Measurements from ENCODE around the gene TMTC4.
"Not testable (repeated sequence)": the region's sequence is repeated elsewhere in the genome, so short reads cannot be mapped to it uniquely, and the experiment has no call there.

The TMTC4 gene, protein sequence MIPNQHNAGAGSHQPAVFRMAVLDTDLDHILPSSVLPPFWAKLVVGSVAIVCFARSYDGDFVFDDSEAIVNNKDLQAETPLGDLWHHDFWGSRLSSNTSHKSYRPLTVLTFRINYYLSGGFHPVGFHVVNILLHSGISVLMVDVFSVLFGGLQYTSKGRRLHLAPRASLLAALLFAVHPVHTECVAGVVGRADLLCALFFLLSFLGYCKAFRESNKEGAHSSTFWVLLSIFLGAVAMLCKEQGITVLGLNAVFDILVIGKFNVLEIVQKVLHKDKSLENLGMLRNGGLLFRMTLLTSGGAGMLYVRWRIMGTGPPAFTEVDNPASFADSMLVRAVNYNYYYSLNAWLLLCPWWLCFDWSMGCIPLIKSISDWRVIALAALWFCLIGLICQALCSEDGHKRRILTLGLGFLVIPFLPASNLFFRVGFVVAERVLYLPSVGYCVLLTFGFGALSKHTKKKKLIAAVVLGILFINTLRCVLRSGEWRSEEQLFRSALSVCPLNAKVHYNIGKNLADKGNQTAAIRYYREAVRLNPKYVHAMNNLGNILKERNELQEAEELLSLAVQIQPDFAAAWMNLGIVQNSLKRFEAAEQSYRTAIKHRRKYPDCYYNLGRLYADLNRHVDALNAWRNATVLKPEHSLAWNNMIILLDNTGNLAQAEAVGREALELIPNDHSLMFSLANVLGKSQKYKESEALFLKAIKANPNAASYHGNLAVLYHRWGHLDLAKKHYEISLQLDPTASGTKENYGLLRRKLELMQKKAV

DNA sequence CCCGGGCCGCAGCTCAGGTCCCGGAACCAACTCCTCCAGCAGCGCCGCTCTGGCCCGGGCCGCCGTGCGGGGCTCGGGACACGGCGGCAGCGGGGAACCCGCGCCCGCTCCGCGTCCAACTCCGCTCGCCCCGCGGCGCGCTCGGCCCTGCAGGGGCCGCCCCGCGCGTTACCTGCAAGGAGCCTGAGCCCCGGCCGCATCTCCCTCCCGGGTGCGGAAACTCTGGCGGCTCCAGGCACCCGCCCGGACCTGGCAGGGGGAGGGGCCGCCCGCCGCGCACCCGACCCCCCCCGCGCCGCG lies at the start of gene TMTC4:
TSS of gene TMTC4 (minus strand) at position 224 of the 300 bp plus-strand sequence. CDS start 4,433 bp downstream, outside the sequence.
- in situ Hi-C loops (cut with MboI; ENCODE audit: low sequenced_read_pairs): no loop called here

DNA sequence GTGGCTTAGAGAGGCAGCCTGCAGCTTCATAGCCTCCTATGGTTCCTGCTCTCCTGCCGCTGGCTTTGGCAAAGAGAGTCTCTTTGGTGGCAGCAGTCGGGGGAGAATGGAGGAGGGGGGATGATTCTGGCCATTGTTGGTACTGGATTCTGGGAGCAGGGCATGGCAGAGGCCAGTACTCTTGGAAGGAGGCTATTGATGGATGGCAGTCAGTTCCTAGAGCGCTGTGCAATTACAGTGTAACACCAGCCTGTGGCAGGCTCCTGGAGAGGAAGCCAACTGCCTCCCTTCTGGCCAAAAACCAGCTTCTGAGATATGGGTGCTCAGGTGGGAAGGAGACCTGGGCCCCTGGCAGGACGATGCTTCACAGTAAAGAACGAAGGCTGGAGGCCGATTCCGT lies 47.9 kb upstream of the TMTC4 start:
- in situ Hi-C loops (cut with MboI; ENCODE audit: low sequenced_read_pairs): loop anchor here (25.0 kb wide), 1 partner anchor 110 kb away; no protein-coding TSS in a partner anchor

DNA sequence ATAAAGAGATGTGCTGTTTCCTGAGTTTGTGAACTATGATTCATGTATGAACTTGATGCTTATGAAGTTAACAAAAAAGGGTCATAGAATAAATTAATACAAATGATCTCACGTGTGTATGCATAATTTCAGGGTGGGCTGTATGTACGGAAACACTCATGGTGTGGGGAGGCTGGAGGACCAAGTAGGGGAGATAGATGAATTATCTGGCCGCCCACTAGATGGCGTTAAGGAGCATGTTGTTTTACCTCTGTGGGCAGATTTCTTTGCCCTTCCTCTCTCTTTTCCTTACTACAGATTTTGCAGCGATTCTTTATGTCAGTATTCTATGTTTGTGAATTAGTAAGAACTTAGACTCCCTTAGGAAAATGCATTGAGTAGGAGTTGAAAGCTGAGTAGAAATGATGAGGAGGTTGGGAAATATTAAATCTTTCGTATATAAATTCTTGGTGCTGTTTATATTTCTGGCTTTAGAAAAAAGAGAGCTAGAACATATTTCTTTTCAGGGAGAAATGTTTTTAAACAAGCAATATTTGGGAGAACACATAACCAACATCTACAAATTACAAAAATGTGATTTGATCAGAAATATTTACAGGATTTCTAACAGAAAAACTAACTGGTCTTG lies 47.4 kb upstream of the TMTC4 start:
- in situ Hi-C loops (cut with MboI; ENCODE audit: low sequenced_read_pairs): loop anchor here (25.0 kb wide), 1 partner anchor 110 kb away; no protein-coding TSS in a partner anchor

DNA sequence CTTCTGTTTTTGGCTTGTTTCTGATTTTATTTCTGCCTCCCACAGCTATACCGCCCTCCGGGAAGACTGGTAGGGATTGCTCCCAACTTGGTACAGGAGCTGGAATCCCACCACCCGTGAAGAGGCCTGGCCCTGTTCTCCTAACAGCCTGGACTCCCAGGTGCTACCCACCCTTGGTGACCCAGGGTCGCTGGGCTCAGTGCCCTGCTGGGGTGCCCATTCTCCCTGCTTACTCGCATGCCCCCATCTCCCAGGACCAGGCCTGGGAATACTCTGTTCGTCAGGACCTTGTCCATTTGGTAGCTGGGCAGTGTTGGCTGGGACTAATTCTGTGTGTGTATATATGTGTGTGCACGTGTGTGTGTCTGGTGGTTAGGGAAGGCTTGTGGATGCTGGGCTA lies 41.0 kb upstream of the TMTC4 start:
- in situ Hi-C loops (cut with MboI; ENCODE audit: low sequenced_read_pairs): loop anchor here (25.0 kb wide), 1 partner anchor 103 kb away; no protein-coding TSS in a partner anchor

DNA sequence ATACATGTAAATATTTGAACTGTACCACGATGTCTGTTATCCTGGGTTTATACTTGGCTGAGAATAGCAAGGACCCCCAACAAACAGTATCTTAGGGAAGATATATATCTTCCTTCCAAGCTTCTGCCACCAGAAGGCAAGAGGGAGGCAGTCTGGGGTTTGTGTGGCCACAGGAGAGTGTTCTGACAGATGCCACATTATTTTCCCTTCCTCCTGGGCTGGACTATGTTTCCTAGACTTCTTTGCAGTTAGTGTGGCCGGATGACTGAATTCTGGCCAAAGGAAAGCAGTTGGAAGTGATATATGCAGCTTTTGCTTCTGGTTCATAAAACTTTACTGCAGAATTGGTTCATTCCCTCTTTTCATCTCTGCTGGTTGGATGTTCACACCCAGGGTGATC lies 39.9 kb upstream of the TMTC4 start:
- in situ Hi-C loops (cut with MboI; ENCODE audit: low sequenced_read_pairs): loop anchor here (25.0 kb wide), 1 partner anchor 102 kb away; no protein-coding TSS in a partner anchor

DNA sequence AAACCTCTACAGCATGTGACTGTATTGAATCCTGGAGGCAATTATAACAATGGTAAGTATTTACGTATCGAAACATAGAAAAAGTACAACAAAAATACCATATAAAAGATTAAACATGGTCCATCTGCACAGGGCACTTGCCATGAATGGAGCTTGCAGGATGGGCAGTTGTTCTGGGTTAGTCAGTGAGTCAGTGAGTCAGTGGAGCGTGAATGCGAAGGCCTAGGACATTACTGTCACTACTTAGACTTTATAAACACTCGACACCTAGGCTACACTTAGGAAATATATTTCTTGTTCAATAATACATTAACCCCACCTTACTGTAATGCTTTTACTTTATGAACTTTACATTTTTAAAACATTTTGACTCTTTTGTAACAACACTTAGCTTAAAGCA lies 35.6 kb upstream of the TMTC4 start:
- in situ Hi-C loops (cut with MboI; ENCODE audit: low sequenced_read_pairs): loop anchor here (25.0 kb wide), 1 partner anchor 98 kb away; no protein-coding TSS in a partner anchor

DNA sequence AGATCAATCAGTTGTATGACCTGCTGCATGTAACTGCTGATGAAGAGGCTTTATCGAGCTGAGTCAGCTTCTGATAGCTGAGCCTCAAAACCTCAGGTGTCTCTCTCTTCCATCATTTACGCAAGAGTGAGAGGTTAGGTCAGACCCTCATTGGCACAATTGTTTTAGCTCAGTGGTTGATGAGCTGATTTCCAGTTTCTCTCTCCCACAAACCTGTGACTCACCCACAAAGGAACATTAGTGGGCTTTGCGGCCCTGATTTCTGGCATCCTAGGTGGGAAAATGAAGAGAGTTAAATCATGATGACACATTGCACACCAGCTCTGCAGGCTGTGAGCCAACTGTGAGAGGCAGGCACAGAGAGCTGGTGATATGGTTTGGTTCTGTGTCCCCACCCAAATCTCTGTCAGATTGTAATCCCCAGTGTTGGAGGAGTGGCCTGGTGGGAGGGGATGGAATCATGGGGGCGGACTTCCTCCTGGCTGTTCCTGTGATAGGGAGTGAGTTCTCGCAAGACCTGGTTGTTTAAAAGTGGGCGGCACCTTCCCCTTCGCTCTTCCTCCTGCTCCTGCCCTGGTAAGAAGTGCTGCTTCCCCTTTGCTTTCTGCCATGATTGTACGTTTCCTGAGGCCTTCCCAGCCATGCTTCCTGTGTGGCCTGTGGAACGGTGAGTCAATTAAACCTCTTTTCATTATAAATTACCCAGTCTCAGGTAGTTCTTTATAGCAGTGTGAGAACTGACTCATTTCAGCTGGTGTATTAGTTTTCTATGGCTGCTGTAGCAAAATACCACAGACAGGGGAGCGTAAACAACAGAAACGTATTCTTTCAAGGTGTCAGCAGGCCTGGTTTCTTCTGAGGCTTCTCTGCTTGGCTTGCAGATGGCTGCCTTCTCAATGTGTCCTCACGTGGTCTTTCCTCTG lies 33.5 kb upstream of the TMTC4 start:
- in situ Hi-C loops (cut with MboI; ENCODE audit: low sequenced_read_pairs): loop anchor here (25.0 kb wide), 1 partner anchor 96 kb away; no protein-coding TSS in a partner anchor

DNA sequence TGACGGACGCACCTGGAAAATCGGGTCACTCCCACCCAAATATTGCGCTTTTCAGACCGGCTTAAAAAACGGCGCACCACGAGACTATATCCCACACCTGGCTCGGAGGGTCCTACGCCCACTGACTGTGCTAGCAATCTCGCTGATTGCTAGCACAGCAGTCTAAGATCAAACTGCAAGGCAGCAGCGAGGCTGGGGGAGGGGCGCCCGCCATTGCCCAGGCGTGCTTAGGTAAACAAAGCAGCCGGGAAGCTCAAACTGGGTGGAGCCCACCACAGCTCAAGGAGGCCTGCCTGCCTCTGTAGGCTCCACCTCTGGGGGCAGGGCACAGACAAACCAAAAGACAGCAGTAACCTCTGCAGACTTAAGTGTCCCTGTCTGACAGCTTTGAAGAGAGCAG lies 23.7 kb upstream of the TMTC4 start:
- in situ Hi-C loops (cut with MboI; ENCODE audit: low sequenced_read_pairs): not testable (repeated sequence)

DNA sequence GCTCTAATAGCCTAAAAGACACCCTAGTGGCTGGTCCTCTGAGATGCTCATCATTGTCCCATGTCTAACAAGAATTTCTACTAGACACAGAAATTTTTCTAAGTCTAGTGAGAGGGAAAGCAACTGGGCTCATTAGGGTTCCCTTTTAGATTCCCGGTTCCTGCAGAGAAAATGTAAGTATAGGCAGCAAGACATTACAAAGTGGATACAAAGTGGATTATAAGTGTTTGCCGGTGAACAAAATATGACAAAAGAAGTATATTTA lies 20.8 kb upstream of the TMTC4 start:
- in situ Hi-C loops (cut with MboI; ENCODE audit: low sequenced_read_pairs): no loop called here

DNA sequence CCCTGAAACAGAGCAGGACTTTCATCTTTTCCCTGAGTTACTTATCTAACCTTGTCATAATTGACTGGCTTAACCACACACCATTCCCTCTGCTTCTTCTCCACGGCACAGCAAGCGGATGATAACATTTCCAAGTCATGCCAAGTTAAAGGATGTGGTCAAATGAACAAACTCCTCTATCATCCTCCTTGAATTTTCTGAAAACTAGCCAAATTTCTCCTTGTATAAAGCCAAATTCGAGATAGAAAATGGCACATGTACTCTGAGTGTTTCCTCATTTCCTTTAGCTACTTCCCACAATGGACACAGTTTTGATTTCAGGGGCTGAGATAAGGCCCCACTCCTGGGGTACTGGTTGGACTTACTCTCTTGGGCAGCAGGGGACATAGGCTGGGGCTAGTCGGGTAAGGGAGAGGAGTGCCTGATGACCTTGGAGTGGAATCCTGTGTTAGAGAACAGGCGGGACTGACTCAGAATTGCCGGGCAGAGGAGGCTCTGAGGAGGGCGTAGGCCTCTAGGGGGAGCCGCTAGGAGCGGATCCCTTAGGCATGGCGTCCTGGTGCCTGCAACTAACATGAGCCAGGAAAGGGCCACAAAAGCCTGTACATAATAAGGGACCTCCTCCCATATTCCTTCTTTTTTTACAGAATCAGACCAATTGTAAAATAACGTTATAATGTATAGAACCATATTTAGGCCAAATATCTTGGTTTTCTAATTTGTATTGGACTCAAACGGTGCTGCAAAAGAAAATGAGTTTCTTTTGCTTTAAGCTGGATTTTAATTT lies 20.3 kb upstream of the TMTC4 start:
- in situ Hi-C loops (cut with MboI; ENCODE audit: low sequenced_read_pairs): no loop called here

DNA sequence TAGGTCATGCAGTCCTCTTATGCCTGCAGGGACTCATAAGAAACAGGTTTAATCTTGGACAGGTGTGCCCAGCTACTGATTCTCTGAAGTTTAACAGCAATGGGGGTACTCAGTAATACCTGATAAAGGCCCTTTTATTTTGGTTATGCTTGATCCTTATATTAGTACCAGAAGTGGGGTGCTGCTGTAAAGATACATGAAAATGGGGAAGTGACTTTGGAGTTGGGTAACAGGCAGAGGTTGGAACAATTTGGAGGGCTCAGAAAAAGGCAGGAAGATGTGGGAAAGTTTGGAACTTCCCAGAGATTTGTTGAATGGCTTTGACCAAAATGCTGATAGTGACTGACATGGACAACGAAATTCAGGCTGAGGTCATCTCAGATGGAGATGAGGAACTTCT lies 14.6 kb upstream of the TMTC4 start:
- in situ Hi-C loops (cut with MboI; ENCODE audit: low sequenced_read_pairs): no loop called here

DNA sequence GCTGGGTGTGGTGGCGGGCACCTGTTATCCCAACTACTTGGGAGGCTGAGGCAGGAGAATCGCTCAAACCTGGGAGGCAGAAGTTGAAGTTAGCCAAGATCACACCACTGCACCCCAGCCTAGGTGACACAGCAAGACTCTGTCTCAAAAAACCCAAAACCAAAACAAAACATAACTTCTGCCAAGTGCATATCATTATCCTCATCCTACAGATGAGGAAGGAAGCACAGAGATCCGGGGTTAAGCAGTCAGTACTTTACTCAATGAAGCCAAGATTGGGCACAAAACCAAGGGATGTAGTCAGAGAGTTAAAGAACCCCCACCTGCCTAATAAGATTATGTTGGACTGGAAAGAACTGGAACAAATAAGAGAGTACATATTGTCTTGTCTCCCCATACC lies 5.5 kb upstream of the TMTC4 start:
- in situ Hi-C loops (cut with MboI; ENCODE audit: low sequenced_read_pairs): no loop called here

DNA sequence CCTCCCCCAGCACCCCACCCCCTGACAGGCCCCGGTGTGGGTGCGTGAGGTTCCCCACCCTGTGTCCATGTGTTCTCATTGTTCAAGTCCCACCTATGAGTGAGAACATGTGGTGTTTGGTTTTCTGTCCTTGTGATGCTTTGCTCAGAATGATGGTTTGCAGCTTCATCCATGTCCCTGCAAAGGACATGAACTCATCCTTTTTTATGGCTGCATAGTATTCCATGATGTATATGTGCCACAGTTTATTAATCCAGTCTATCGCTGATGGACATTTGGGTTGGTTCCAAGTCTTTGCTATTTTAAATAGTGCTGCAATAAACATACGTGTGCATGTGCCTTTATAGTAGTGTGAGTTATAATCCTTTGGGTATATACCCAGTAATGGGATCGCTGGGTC lies 2.5 kb upstream of the TMTC4 start:
- in situ Hi-C loops (cut with MboI; ENCODE audit: low sequenced_read_pairs): not testable (repeated sequence)

DNA sequence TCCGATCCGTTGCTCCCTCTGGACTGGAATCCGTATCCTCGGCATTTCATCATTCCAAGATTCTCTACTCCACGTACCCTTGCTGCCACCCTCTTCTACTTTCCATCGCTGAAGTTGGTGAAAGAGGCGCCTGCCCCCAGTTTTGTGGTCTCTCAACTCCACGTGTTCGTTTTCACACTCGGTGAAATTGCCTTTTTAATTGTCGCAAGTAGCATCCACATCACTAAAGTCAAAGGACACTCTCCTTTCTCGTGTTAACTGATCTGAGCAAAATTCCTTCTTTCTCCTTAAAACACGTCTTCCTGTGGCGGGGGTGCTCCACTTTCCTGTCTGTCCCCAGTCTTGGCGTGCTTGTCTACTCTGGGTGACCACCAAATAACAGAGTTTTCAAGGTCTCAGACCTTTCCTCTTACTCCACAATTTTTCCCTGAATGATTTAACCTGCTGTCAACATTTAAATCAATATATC lies 1.1 kb upstream of the TMTC4 start:
- in situ Hi-C loops (cut with MboI; ENCODE audit: low sequenced_read_pairs): no loop called here

DNA sequence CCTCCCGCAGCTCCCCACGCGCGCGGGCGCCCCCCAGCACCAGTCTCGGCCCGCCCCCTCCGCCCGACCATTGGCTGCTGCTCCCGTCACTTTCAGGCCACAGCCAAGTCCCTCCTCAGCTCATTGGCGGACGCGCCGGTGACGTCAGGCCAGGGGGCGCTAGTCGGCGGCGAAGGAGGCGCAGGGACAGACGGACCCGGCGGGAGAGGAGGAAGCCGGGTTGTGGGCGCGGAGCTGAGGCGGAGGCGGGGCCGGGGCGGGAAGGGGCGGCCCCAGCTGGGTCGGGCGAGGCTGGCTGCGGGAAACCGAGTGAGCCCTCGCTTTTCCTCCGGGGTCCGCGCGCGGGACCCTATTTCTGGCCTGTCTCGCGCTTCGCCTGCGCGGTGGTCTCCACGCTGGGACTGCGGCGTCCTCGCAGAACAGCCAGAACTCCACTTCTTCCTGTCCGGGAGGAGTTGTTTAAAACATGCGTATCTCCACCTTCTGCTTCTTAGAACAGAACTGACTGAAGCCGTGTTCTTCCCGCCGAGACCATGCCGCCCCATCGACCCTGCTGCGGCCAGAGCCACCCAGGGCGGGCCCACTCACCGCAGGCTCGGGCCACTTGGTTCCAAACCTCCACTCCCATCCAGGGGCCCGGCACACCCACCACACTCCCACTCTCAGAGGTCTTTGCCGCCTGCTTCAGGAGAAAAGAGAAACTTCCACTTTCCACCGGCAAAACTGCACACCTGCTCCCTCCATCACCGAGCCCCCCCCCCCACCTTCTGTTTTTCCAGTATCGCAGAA lies 471 bp upstream of the TMTC4 start:
- in situ Hi-C loops (cut with MboI; ENCODE audit: low sequenced_read_pairs): no loop called here

DNA sequence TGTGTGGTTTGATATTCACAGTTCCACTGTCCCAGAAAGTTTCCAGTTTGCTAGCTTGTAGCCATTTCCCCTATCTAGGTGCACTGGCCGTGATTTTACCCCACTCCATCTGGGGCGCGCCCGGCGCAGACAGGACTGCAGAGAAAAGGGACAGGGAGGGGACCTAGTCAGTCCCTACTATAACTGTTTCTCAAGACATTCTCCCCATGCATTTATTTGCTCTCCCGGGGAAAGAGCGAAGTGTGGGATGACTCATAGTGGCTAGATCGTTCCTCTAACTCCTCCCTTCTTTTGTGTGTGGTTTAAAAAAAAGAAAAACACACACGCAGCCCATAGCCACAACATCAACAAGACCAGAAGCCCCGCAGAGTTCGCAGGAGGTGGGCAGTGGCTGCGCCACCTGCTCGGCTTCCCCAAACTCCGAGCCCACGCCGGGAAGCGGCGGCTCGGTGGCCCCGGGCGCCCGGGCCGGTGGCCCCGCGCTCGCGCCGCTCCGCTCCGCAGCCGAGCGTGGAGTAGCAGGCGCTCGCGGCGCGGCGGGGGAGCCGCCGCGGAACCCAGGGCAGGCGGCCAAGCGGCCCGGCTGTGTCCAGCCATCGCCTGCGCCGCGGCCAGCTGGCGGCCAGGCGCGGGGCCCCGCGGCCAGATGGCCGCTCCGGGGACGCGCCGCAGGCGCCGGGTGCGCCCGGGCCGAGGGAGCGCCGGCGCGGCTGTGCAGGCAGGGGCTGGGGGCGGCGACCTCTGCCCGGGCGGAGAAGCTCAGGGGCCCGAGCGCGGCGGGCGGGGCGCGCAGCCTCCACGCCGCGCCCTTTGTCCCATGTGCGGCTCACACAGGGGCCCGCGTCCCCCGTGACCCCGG lies 653 bp downstream of the TMTC4 start:
- in situ Hi-C loops (cut with MboI; ENCODE audit: low sequenced_read_pairs): no loop called here

DNA sequence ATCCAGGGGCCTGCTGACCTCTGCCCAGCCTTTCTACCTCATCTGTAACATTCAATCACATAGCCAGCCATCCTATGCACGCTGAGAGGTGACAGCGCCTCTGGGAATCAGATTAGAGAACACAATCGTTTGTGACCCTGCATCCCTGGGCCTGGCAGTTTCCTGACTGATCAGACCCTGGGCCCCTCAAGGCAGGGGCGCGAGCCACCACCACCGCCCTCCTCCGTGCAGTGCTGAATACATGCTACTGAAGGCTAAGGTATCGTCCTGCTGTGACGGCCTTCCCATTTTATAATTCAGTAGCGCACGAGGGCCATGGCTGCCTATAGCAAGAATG lies 1.3 kb downstream of the TMTC4 start:
- in situ Hi-C loops (cut with MboI; ENCODE audit: low sequenced_read_pairs): no loop called here

Measured in HL-60/S4 treated with retinoic acid at 250 ng/mL for 4 days and 3 days (cell line).